ENCODE measurements around the gene HSD17B3.

DNA sequence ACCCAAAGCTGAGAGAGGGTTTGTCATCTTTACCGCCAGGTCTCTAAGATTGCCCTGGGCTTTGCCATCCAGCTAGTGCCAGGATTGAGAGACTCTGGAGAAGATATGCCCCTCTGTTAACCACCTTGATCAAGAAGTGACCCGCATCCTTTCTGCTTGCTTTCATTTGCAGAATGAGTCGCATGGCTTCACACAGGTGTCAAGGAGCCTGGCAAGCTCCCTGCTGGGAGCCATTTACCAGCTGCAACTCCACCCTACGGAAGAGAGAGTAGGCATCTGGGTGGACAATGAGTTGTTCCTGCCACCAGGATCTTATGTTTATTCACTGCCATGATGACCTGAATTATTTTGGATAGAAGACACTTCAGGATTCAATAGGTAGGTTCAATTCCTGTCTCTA is 43.0 kb downstream of the HSD17B3 start:
- TF ChIP-seq CTCF (IDR thresholded peaks at IDR 0.05), result no peak
- no peak for TF ChIP-seq POLR2A (IDR thresholded peaks at IDR 0.05)

Measured in heart left ventricle (tissue), 13 donors.